HFFc6 (cell line): ENCODE measurements around the gene LRRC63. TPM values are rescaled to one million over a fixed set of nuclear protein-coding genes. Genes with fewer than 3 reads are reported as not detected.

Experiments
- DNase-seq: peaks from one replicate; pipeline ENCODE4 v3.0.0-alpha.2; 2018
- H3K27ac Mint-ChIP-seq: 2 replicates; pipeline ENCODE4 v1.8.0; 2020; ENCODE audit warnings: mild to moderate bottlenecking, mixed read lengths
- H3K27me3 Mint-ChIP-seq: 2 replicates; pipeline ENCODE4 v1.8.0; 2021; ENCODE audit warnings: mild to moderate bottlenecking, moderate library complexity, mixed read lengths; ENCODE audit not compliant: insufficient read depth
- H3K36me3 Mint-ChIP-seq: 2 replicates; pipeline ENCODE4 v1.8.0; 2021; ENCODE audit warnings: low read depth, mixed read lengths
- H3K4me1 Mint-ChIP-seq: 2 replicates; pipeline ENCODE4 v1.8.0; 2020; ENCODE audit warnings: low read depth, mixed read lengths
- H3K4me3 Mint-ChIP-seq: 2 replicates; pipeline ENCODE4 v1.8.0; 2020; ENCODE audit warnings: mild to moderate bottlenecking, moderate library complexity, mixed read lengths
- H3K9me3 Mint-ChIP-seq: 2 replicates; pipeline ENCODE4 v1.8.0; 2020; ENCODE audit warnings: mild to moderate bottlenecking, mixed read lengths
- CTCF ChIP-seq: fragments of 200-600 bp; sonication (generic); IDR thresholded peaks from 2 replicates; pipeline ENCODE4 v1.5.0; 2021; ENCODE audit warnings: antibody characterized with exemption, mild to moderate bottlenecking
- total RNA-seq, 6 experiments: library from RNA; stranded (reverse); fragmentation: NEBNext Ultra II Directional; extraction: Animal tissue kit (Norgen Biotek cat#: 25700); gene quantifications; 2 replicates in 1 of 6; 3 replicates in 5 of 6; pipeline ENCODE4 v1.2.3, GENCODE V29; 2021

The LRRC63 gene
- total RNA-seq, 6 experiments from 2014 or later = not detected

- no peak for DNase-seq
- Mint-ChIP-seq H3K27me3 (peaks cover 10% of the 10 kb centered on the region), H3K4me1 (no peaks in the 10 kb centered on the region), H3K9me3 (no peaks in the 10 kb centered on the region), H3K4me3 (no peak overlapping the region), H3K27ac (no peak overlapping the region), H3K36me3 (no peaks in the 10 kb centered on the region)
- TF ChIP-seq CTCF = no peak
These were observed 33.6 kb upstream of the LRRC63 start for GRCh38 chr13:46178143-46178542.

DNA sequence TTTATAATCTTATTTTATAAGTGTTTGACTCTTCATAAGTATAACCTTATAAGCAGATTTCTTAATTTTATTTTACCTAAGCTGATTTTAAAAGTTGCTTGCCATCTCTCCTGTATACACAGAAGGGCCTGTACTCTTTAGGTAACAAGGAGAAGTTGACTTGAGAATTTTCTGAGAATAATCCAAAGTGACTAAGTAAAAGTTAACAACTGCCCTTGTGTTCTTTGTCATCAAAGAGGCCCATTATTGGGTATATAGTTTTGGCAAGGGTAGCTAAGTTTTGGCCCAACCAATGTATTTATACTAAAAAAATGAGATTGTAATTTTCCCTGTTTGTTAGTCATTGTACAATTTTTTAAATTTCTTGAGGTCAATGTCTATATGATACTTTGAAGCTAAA is 32.9 kb upstream of the LRRC63 start:
- no peak for DNase-seq
- Mint-ChIP-seq H3K9me3 (no peaks in the 10 kb centered on the region), H3K27ac (no peak overlapping the region), H3K27me3 (peaks cover 8% of the 10 kb centered on the region; the same call in 1 of the 2 replicates), H3K4me3 (no peak overlapping the region), H3K36me3 (no peaks in the 10 kb centered on the region), H3K4me1 (no peaks in the 10 kb centered on the region)
- no peak for TF ChIP-seq CTCF

GRCh38 chr13:46179491-46179908 is 32.2 kb upstream of the LRRC63 start:
- no peaks in the 10 kb centered on the region for H3K9me3 Mint-ChIP-seq
- H3K27me3 Mint-ChIP-seq = peaks cover 7% of the 10 kb centered on the region; the same call in 1 of the 2 replicates
- TF ChIP-seq CTCF = no peak
- no peak for DNase-seq
- H3K4me1 Mint-ChIP-seq = no peaks in the 10 kb centered on the region
- H3K36me3 Mint-ChIP-seq = no peaks in the 10 kb centered on the region
- no peak overlapping the region for H3K27ac Mint-ChIP-seq
- no peak overlapping the region for H3K4me3 Mint-ChIP-seq

DNA sequence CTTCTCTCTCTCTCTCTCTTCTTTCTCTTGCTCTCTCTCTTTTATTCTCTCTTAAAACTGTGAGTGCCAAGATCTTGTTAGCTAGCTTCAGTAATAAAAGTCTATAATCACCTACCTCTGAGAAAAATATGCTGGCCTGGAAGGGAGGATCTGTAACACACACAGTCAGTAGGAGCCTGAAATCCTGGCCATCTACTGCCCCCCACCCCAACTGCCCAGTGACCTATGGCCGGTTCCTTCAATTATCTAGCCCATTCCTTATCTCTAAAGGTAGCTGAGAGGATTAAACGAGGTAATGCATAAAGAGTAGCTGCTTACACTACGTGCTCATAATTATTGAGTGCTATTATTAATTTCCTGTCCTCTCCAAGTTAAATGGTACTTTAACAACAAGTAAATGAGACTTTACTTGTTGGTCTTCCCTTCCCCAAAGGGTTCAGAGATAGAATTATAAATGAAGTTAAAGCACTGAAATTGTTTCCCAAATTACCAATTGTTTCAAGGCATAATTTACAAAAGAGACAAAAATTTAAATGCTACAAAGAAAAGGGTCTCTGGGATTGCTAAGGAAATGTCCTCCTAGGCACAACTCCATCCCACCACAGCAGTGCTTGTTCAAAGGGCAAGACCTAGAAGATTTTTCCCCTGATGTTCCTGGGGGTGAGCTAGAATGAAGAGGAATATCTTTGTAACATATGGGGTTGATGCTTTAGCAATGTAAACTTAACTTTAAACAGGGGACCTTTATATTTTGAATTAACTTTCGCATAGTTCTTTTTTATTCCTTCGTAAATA is 31.6 kb upstream of the LRRC63 start:
- no peaks in the 10 kb centered on the region for H3K4me1 Mint-ChIP-seq
- H3K36me3 Mint-ChIP-seq = no peaks in the 10 kb centered on the region
- H3K9me3 Mint-ChIP-seq = no peaks in the 10 kb centered on the region
- peaks cover 2% of the 10 kb centered on the region; the same call in 1 of the 2 replicates for H3K27me3 Mint-ChIP-seq
- no peak for DNase-seq
- no peak for TF ChIP-seq CTCF
- H3K4me3 Mint-ChIP-seq = no peak overlapping the region
- H3K27ac Mint-ChIP-seq = no peak overlapping the region

DNA sequence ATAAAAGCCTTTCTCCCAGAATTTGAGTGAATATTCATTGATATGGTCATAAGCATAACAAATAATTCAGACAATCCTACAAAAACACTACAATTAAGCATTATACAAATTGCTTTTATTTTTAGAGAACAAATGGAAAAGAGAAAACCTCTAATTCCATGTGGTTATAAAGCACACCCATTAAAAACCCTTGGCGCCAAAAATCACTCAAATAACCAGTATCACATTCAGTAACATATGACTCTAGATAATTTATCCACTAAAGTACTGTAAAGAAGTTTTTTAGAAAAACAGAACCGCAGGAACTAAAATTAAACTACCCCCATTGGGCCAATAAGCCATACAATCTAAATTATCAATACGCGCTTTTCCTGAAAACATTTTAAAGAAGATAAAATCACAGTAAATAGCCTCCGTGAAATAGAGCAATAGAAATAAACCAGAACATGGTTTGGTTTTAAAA is 30.3 kb upstream of the LRRC63 start:
- Mint-ChIP-seq H3K27me3 (peaks cover 2% of the 10 kb centered on the region; the same call in 1 of the 2 replicates), H3K4me1 (no peaks in the 10 kb centered on the region), H3K27ac (no peak overlapping the region), H3K4me3 (no peak overlapping the region), H3K36me3 (no peaks in the 10 kb centered on the region), H3K9me3 (no peaks in the 10 kb centered on the region)
- no peak for TF ChIP-seq CTCF
- DNase-seq = no peak
